HG03460 (cell line): ENCODE data around the gene CDT1.
A peak's percentile ranks its signal among the peaks of the same experiment; 100 is the strongest.

ENCODE experiments used
- ATAC-seq: cut with Tn5 transposase; IDR thresholded peaks from one replicate; pipeline ENCODE4 v1.9.1; 2021; ENCODE audit not compliant: unreplicated experiment

Gene CDT1

GRCh38 chr16:88804173-88804551, 573 bp downstream of the CDT1 start:
- no peak for ATAC-seq

- no peak for ATAC-seq
These were observed 1.2 kb downstream of the CDT1 start for GRCh38 chr16:88804552-88805339.

GRCh38 chr16:88805340-88805715, 1.7 kb downstream of the CDT1 start:
- ATAC-seq: no peak

GRCh38 chr16:88805887-88806393, 2.4 kb downstream of the CDT1 start:
- ATAC-seq: no peak

GRCh38 chr16:88806491-88807111, 3.0 kb downstream of the CDT1 start:
- ATAC-seq: no peak

- ATAC-seq: no peak
These were observed 3.6 kb downstream of the CDT1 start for GRCh38 chr16:88807142-88807625.

GRCh38 chr16:88807626-88808453, 4.3 kb downstream of the CDT1 start:
- no peak for ATAC-seq

GRCh38 chr16:88809068-88809675, 5.6 kb downstream of the CDT1 start:
- ATAC-seq: no peak

GRCh38 chr16:88809676-88810165, 6.1 kb downstream of the CDT1 start:
- ATAC-seq: no peak

- no peak for ATAC-seq
These were observed 6.8 kb downstream of the CDT1 start for GRCh38 chr16:88810166-88810911.

GRCh38 chr16:88810912-88811768, 7.6 kb downstream of the CDT1 start:
- ATAC-seq: peak; percentile 48

GRCh38 chr16:88811769-88812512, 8.4 kb downstream of the CDT1 start, which contains the start of gene APRT:
Gene APRT, minus strand, starts transcription at chr16:88811928. Its CDS starts 29 bp downstream, at chr16:88811899.
- peak; percentile 59 for ATAC-seq

GRCh38 chr16:88812513-88813268, 9.1 kb downstream of the CDT1 start:
- ATAC-seq: no peak

- no peak for ATAC-seq
These were observed 9.9 kb downstream of the CDT1 start for GRCh38 chr16:88813269-88814143.

GRCh38 chr16:88814144-88814502, 10.5 kb downstream of the CDT1 start:
- no peak for ATAC-seq

- ATAC-seq: no peak
These were observed 11.6 kb downstream of the CDT1 start for GRCh38 chr16:88815227-88815626.
